Thyroid gland (tissue), 4 donors: ENCODE data around the gene ADARB1.

Experiments
- POLR2A ChIP-seq, 2 donors: fragments of 450-650 bp; IDR thresholded peaks; one replicate each; pipeline ENCODE4 v1.6.1; 2017; ENCODE audit warnings: antibody characterized with exemption in 2 of 2, mild to moderate bottlenecking in 2 of 2, moderate library complexity in 1 of 2
- TF ChIP-seq, protein P1 (sequence below), 6 experiments: fragments of 200-600 bp in 3 of 6; fragments of 450-650 bp in 3 of 6; sonication (generic) in 3 of 6; IDR thresholded peaks; one replicate each; pipeline ENCODE4 v1.5.1; 2016 to 2019; ENCODE audit warnings: antibody characterized with exemption in 6 of 6, mild to moderate bottlenecking in 2 of 6, inconsistent platforms in 1 of 6, moderate library complexity in 1 of 6

DNA sequence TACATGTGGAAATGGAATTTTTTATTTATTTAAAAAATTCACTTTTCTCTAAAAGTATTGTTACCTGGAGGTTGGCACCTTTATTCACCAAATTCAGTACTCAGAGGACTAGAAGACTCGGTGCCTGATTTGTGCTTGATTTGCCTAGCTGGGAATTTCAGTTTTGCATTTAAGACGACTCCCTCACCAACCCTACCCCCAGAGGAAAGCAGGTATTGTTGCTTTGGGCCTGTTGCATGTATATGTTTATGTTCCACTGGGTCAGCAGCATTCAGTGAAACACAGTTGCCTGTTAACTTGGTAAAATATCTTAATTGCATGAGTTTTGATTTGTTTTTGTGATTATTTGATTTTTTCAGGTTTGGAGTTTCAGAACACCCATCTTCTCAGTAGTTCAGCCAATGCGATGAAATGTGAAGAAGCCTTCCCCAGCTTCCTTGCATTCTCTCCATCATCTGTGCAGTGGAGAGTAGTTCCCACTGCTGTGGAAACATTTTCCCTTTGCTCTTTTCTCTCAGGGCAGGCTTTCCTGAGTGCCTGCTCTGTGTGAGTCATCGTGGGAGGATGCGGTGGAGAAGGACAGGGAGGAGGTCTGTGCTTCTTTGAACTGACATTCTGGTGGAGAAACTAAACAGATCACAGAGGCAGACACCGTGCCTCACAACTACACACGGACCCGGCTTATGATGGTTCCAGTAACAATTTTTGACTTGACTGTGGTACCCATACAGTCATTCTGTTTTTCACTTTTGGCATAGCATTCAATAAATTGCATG, 6.4 kb downstream of the ADARB1 start:
- TF ChIP-seq, protein P1, sequence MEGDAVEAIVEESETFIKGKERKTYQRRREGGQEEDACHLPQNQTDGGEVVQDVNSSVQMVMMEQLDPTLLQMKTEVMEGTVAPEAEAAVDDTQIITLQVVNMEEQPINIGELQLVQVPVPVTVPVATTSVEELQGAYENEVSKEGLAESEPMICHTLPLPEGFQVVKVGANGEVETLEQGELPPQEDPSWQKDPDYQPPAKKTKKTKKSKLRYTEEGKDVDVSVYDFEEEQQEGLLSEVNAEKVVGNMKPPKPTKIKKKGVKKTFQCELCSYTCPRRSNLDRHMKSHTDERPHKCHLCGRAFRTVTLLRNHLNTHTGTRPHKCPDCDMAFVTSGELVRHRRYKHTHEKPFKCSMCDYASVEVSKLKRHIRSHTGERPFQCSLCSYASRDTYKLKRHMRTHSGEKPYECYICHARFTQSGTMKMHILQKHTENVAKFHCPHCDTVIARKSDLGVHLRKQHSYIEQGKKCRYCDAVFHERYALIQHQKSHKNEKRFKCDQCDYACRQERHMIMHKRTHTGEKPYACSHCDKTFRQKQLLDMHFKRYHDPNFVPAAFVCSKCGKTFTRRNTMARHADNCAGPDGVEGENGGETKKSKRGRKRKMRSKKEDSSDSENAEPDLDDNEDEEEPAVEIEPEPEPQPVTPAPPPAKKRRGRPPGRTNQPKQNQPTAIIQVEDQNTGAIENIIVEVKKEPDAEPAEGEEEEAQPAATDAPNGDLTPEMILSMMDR (IDR thresholded peaks at IDR 0.05), result no peak
- no peak for TF ChIP-seq POLR2A (IDR thresholded peaks at IDR 0.05)
